EH (cell line): ENCODE measurements around the gene STAT1.
A peak's percentile ranks its signal among the peaks of the same experiment; 100 is the strongest.

Source experiments
- DNase-seq: peaks from one replicate; pipeline ENCODE4 v3.0.0-alpha.2; 2015; ENCODE audit warnings: low read depth

The STAT1 gene

GRCh38 chr2:191031256-191031655 is 17.3 kb upstream of the STAT1 start:
- DNase-seq, result no peak

GRCh38 chr2:191030521-191031154 is 16.7 kb upstream of the STAT1 start:
- DNase-seq, result peak; percentile 55

DNA sequence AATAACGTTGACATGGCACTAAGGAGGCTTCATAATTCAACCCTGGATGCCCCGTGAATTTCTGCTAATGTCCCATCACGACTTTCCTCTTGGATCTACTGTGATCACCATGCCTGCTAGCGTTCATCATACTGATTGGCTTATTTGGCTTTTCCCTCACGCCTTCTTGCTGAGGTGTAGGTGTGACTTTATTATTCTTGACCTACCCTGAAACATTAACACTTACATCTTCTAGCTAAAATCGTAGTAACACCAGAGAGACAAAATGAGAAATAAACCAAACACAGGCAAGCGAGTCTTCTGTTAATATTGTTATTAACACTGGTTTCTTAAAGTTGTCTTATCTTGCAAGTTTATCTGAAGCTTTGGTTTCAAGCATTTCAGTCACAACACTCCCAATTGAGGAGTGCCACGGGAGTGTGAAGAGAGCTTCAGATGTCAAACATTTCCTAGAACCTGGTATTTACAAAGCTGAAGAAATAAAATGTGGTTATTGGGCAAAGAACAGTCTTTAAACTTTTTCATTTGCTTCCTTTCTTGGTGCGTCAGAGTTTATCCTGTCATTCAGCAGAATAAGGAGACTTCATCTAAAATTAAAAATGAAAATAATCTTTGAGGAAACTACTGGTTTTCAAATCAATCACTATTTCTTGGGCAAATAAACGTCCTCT is 15.4 kb upstream of the STAT1 start:
- no peak for DNase-seq

DNA sequence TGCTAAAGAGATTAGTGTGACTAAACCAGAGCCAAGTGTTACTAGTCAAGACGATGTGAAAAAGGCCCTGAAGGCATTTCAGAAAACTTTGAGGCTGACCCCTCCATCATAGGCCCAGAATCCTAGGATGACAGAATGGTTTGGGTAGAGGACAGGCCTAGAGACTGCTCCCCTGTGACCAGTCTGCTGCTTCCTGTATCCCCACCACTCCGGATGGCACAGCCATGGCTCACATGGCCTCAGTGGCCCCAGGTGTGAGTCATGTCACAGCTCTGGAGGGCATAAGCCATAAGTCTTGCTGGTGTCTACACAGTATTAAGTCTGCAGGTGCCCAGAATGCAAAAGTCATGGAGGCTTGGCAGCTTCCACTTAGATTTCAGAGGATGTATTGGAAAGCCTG is 12.4 kb upstream of the STAT1 start:
- no peak for DNase-seq

- no peak for DNase-seq
Measured at GRCh38 chr2:191025135-191025534, 11.2 kb upstream of the STAT1 start.

- no peak for DNase-seq
Measured at GRCh38 chr2:191023235-191023679, 9.3 kb upstream of the STAT1 start.

DNA sequence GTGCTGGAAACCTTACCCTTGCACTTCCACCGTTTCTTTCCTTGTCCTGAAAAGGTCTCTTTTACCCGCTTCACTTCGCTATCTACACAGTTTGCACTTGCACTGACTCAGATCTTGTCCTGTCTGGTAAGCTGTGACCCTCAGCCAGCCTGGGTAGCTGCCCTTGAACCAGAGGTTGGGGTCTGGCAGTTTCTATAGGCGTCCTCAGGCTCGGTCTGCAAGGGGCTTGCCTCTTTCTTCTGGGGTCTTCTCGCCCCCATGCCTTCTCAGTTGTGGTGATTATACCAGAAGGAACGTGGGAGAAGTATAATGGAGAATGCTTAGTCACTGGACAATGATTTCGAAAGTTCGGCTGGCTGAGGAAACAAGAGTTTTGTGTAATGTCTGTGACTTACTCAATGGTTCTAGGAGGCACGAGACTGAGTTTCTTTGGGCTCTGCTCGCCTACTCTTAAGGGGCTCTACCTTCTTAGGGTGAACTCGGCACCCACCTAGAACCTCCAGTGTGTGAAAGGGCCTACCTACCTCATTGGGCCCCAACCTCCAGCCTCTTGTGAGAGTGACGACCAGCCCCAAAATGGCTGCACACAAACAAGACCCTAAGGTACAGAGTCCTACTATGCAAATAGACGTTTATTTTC is 6.9 kb upstream of the STAT1 start:
- DNase-seq, result peak; percentile 91

GRCh38 chr2:191020221-191020741 is 6.3 kb upstream of the STAT1 start:
- DNase-seq, result peak; percentile 97

- DNase-seq, result no peak
Measured at GRCh38 chr2:191019376-191019775, 5.4 kb upstream of the STAT1 start.

DNA sequence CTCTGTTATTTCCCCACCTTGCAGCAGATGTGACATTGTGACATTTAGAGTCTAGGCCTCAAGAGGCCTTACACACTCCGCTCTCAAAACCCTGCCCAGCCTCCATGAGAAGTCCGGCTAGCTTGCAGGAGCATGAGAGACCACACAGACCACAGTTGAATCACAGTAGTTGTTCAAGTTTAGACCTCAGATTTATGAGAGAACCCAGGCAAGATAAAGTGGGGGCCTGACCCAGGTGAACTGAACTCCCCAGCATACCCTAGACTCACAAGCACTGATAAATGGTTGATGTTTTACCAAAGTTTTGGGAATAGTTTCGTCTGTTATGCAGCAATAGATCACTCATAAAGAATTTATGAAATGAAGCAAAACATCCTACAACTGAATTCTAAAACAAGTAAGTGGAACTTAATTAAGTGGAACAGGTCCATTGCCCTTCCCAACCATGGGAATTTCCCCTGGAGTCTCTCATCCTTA is 4.7 kb upstream of the STAT1 start:
- no peak for DNase-seq

DNA sequence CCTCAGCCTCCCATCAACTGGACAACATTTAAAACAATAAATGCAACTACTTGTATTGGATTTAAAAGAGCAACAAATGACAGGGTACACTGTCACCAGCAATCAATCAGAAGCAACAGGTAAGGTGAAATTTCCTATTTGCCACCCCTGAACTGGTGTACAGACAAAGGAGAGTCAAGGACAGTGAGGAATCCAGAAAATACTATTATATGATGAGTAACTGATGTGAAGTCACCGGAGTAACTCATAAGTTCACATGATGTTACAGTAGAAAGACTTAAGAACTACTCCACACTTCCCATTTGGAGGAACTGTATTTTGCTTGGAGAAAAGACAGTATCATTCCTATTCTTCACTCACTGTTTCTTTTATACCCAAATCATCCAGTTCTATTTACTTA is 4.1 kb upstream of the STAT1 start:
- no peak for DNase-seq

GRCh38 chr2:191015831-191016230 is 1.9 kb upstream of the STAT1 start:
- DNase-seq, result no peak

- no peak for DNase-seq
Measured at GRCh38 chr2:191015239-191015638, 1.3 kb upstream of the STAT1 start.

GRCh38 chr2:191014653-191015020 is 666 bp upstream of the STAT1 start:
- no peak for DNase-seq

GRCh38 chr2:191013682-191013931 is 364 bp downstream of the STAT1 start:
- no peak for DNase-seq

GRCh38 chr2:191012845-191013681 is 908 bp downstream of the STAT1 start:
- peak; percentile 42 for DNase-seq

DNA sequence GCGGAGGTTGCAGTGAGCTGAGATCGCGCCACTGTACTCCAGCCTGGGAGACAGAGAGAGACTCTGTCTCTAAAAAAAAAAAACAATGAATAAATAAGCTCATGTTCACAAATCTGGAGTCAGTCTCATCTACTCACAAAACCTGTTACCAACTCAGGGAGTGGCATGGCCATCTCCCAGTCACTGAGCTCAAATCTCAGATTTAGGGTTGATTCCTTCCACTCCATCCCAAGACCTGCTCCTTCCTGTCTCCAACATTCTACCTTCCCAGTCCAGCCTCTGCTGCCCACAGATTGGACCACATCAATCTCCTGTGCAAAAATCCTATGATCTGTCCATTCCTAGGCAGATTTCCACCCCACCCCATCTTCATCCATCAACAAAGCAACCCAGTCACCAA is 1.6 kb downstream of the STAT1 start:
- no peak for DNase-seq

GRCh38 chr2:191010887-191011885 is 2.8 kb downstream of the STAT1 start:
- no peak for DNase-seq

DNA sequence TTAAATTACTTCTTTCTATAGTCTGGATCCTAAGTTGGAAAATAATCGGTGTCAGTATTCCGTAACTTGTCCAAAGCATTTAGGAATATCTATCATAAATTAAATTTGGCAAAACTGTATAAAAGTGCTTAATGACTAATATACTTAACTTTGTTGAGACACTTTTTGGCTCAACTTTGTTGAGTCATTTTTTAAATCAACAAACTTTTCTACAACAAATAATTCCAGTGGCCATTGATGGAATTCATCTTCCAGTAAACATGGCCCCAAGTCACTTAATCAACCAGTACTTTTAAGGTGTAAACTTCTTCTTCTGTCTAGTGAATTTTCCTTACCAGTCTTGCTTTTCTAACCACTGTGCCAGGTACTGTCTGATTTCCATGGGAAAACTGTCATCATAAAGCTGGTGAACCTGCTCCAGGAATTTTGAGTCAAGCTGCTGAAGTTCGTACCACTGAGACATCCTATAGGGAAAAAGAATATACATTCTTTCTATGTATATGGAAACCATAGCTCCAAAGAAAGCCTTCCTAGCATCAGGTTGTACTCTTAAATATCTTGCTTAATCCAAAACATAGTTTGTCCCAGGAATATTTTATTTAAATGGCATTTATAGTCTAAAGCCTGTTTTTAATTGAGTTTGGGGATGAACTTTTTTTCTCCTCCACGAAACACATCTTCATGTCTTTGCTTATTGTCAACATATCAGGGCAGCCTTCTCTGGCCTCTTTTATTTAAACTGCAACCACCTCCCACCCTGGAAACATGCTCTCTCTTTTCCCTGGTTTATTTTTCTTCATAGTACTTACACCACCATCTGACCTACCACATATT is 4.2 kb downstream of the STAT1 start:
- DNase-seq, result peak; percentile 70

GRCh38 chr2:191008286-191008685 is 5.7 kb downstream of the STAT1 start:
- no peak for DNase-seq
